Keratinocyte (primary cell): Measurements from ENCODE around the gene ALS2CL. TPM values are rescaled to one million over a fixed set of nuclear protein-coding genes. Genes with fewer than 3 reads are reported as not detected.

Experiments
- DNase-seq: peaks from one replicate; pipeline ENCODE4 v3.0.0-alpha.2; 2011; ENCODE audit warnings: low read depth, missing footprints, low spot score
- FAIRE-seq: peaks from 2 replicates; lab custom pipeline; 2011; peaks lifted over from hg19 to GRCh38; lab: Jason Lieb, UNC
- H2AFZ ChIP-seq: 2 replicates; pipeline ENCODE4 v1.6.0; 2012; ENCODE audit warnings: low read length, control low read depth, inconsistent platforms; ENCODE audit not compliant: control insufficient read depth
- H3K27ac ChIP-seq: 2 replicates; pipeline ENCODE4 v1.5.1; 2011; ENCODE audit warnings: low read length; ENCODE audit not compliant: control insufficient read depth, insufficient read depth
- H3K27me3 ChIP-seq: 3 replicates; pipeline ENCODE4 v1.6.0; 2011; ENCODE audit warnings: low read length; ENCODE audit not compliant: control insufficient read depth, insufficient read depth; ENCODE audit errors: extremely low read depth
- H3K36me3 ChIP-seq, 2 experiments: 2 replicates in 1 of 2; 3 replicates in 1 of 2; pipeline ENCODE4 v1.5.1; 2011; ENCODE audit warnings: low read length in 2 of 2, mild to moderate bottlenecking in 1 of 2; ENCODE audit not compliant: control insufficient read depth in 2 of 2, insufficient read depth in 2 of 2; ENCODE audit errors: extremely low read depth in 1 of 2
- H3K4me1 ChIP-seq: 3 replicates; pipeline ENCODE4 v1.5.1; 2011; ENCODE audit warnings: low read length; ENCODE audit not compliant: control insufficient read depth, insufficient read depth; ENCODE audit errors: extremely low read depth
- H3K4me2 ChIP-seq: 3 replicates; pipeline ENCODE4 v1.6.0; 2011; ENCODE audit warnings: low read depth, low read length; ENCODE audit not compliant: control insufficient read depth, insufficient read depth; ENCODE audit errors: extremely low read depth
- H3K4me3 ChIP-seq, 3 experiments: fragments of 200-600 bp in 1 of 3; sonication (generic) in 1 of 3; 2 replicates in 2 of 3; 3 replicates in 1 of 3; pipeline ENCODE4 v1.5.1; 2011 to 2016; ENCODE audit warnings: low read length in 3 of 3, mild to moderate bottlenecking in 3 of 3, control low read depth in 2 of 3, inconsistent platforms in 1 of 3, low read depth in 1 of 3, mixed read lengths in 1 of 3, mixed run types in 1 of 3, moderate library complexity in 1 of 3; ENCODE audit not compliant: control insufficient read depth in 2 of 3, insufficient read depth in 2 of 3; ENCODE audit errors: extremely low read depth in 1 of 3
- H3K79me2 ChIP-seq: 2 replicates; pipeline ENCODE4 v1.6.0; 2012; ENCODE audit warnings: low read length; ENCODE audit not compliant: control insufficient read depth, insufficient read depth
- H3K9ac ChIP-seq: 3 replicates; pipeline ENCODE4 v1.6.0; 2011; ENCODE audit warnings: low read length; ENCODE audit not compliant: control insufficient read depth, insufficient read depth; ENCODE audit errors: extremely low read depth
- H3K9me1 ChIP-seq: 3 replicates; pipeline ENCODE4 v1.6.0; 2011; ENCODE audit warnings: low read length; ENCODE audit not compliant: control insufficient read depth, insufficient read depth; ENCODE audit errors: extremely low read depth
- H3K9me3 ChIP-seq: 2 replicates; pipeline ENCODE4 v1.5.1; 2012; ENCODE audit warnings: low read depth, low read length; ENCODE audit not compliant: control insufficient read depth
- H4K20me1 ChIP-seq: 3 replicates; pipeline ENCODE4 v1.6.0; 2011; ENCODE audit warnings: low read length; ENCODE audit not compliant: control insufficient read depth, insufficient read depth; ENCODE audit errors: extremely low read depth
- CTCF ChIP-seq, 3 experiments: IDR thresholded peaks in 1 of 3; conservative IDR thresholded peaks in 1 of 3; optimal IDR thresholded peaks in 1 of 3; 2 replicates in 2 of 3; 3 replicates in 1 of 3; pipeline versions ENCODE3 to v1.5.1; 2011; ENCODE audit warnings: low read length in 3 of 3, mild to moderate bottlenecking in 3 of 3, moderate library complexity in 2 of 3, control low read depth in 1 of 3, inconsistent platforms in 1 of 3; ENCODE audit not compliant: insufficient read depth in 2 of 3; ENCODE audit errors: extremely low read depth in 1 of 3
- EZH2 ChIP-seq: IDR thresholded peaks from one replicate; pipeline ENCODE4 v1.6.1; 2012; ENCODE audit warnings: inconsistent platforms, mild to moderate bottlenecking, low read length, moderate library complexity
- dilution Hi-C: fragments of 300-500 bp; cut with MboI; formaldehyde crosslinking; loops from one replicate; pipeline ENCODE4 v1.7.0; 2020; ENCODE audit warnings: low sequenced_read_pairs; ENCODE audit not compliant: extremely low pct_ligation_motif_present
- polyA plus RNA-seq, 5 experiments: library from polyadenylated mRNA; depleted of rRNA in 3 of 5; stranded (reverse) in 3 of 5; stranded (forward) in 1 of 5; unstranded in 1 of 5; fragments of >200 nt; gene quantifications; 1 replicate in 1 of 5; 2 replicates in 3 of 5; 3 replicates in 1 of 5; pipeline versions ENCODE4 v1.2.1 to v1.2.3, GENCODE V29; 2011 to 2012; ENCODE audit warnings: missing spikeins in 2 of 5, low read depth in 1 of 5, low replicate concordance in 1 of 5

The ALS2CL gene
- polyA plus RNA-seq, 1 donor (not counting 4 experiments of a cell fraction or from before 2014, with no cell fraction given): 40.9 TPM

GRCh38 chr3:46664188-46664970 is 29.1 kb downstream of the ALS2CL start:
- FAIRE-seq: no peak
- H2AFZ ChIP-seq: no peak overlapping the region
- H3K36me3 ChIP-seq: no peaks in the 10 kb centered on the region
- no peak overlapping the region for H3K4me3 ChIP-seq
- DNase-seq: no peak
- H3K9me3 ChIP-seq: no peaks in the 10 kb centered on the region
- H3K27me3 ChIP-seq: no peaks in the 10 kb centered on the region
- no peaks in the 10 kb centered on the region for H4K20me1 ChIP-seq
- H3K79me2 ChIP-seq: no peaks in the 10 kb centered on the region
- H3K27ac ChIP-seq: no peak overlapping the region
- H3K9ac ChIP-seq: no peak overlapping the region
- no peaks in the 10 kb centered on the region for H3K9me1 ChIP-seq
- no peak for TF ChIP-seq EZH2
- no peak for TF ChIP-seq CTCF (optimal IDR thresholded peaks at IDR 0.05 in 1 of 3, IDR thresholded peaks at IDR 0.05 in 1 of 3, conservative IDR thresholded peaks at IDR 0.05 in 1 of 3; ENCODE audit: extremely low read depth in 1 of 3, insufficient read depth in 2 of 3, low read length in 3 of 3)
- peaks cover 15% of the 10 kb centered on the region for H3K4me1 ChIP-seq
- dilution Hi-C loops: no loop called here
- no peak overlapping the region for H3K4me2 ChIP-seq

DNA sequence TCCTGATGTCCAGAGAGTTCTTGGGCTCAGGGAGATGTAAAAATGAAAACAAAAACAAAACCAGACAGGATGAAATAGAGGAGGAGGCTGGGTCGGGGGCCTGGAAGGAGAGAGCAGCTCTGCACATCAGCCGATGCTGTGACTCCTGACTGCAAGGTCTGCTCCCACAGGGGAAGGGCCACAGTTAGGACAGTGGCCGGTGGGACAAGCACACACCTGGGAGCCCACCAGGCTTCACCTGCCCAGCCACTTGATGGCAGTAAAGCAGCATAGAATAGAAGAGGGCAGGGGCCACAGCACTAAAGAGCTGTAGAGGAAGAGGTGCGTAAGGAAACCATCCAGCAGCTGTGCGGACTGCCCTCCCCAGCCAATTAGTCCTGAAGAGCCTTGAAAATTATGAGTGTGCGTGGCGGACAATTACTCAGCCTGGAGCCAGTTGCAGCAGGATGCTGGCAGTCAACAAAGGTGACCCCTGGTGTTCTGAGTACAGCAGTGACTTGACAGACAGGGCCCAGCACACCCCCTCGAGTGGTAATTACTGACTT is 29.8 kb downstream of the ALS2CL start:
- Histone ChIP-seq H3K27ac (no peak overlapping the region), H2AFZ (no peak overlapping the region), H3K27me3 (no peaks in the 10 kb centered on the region), H3K4me2 (no peak overlapping the region), H3K4me1 (peaks cover 20% of the 10 kb centered on the region), H3K9me3 (no peaks in the 10 kb centered on the region), H3K9ac (no peak overlapping the region), H4K20me1 (no peaks in the 10 kb centered on the region), H3K4me3 (no peak overlapping the region), H3K79me2 (no peaks in the 10 kb centered on the region), H3K36me3 (no peaks in the 10 kb centered on the region), H3K9me1 (peaks cover 2% of the 10 kb centered on the region)
- no peak for TF ChIP-seq EZH2
- peak in 2 of 3 experiments; percentile 18 to 28 for TF ChIP-seq CTCF (optimal IDR thresholded peaks at IDR 0.05 in 1 of 3, IDR thresholded peaks at IDR 0.05 in 1 of 3, conservative IDR thresholded peaks at IDR 0.05 in 1 of 3; ENCODE audit: extremely low read depth in 1 of 3, insufficient read depth in 2 of 3, low read length in 3 of 3)
- FAIRE-seq (no peak), DNase-seq (no peak)
- dilution Hi-C loops: no loop called here
